Activated B cell treated with CpG ODN at 0.5 μM for 24 hours (primary cell): ENCODE measurements around the gene LHX6. TPM values are rescaled to one million over a fixed set of nuclear protein-coding genes. Genes with fewer than 3 reads are reported as not detected.
A peak's percentile ranks its signal among the peaks of the same experiment; 100 is the strongest.

ENCODE experiments used
- ATAC-seq: fragments of 200-7000 bp; cut with Tn5 transposase; one replicate; pipeline ENCODE4 v1.10.0; 2021; ENCODE audit warnings: low read depth, mild to moderate bottlenecking, moderate library complexity
- CTCF ChIA-PET: fragments of 350-600 bp; sonication (Branson Sonifier 250); formaldehyde crosslinking; loops from one replicate; lab custom pipeline; 2021; ENCODE audit warnings: antibody characterized with exemption; lab: Charles Lee
- POLR2A ChIA-PET: fragments of 350-600 bp; sonication (Branson Sonifier 250); formaldehyde crosslinking; loops from one replicate; lab custom pipeline; 2021; ENCODE audit warnings: antibody characterized with exemption; lab: Charles Lee
- DNase-seq: peaks from one replicate; pipeline ENCODE4 v3.0.0; 2022
- H3K27ac Mint-ChIP-seq: one replicate; pipeline ENCODE4 v1.8.0; 2020; ENCODE audit warnings: mixed read lengths
- H3K27me3 Mint-ChIP-seq: one replicate; pipeline ENCODE4 v1.8.0; 2021; ENCODE audit warnings: mixed read lengths
- H3K36me3 Mint-ChIP-seq: one replicate; pipeline ENCODE4 v1.8.0; 2021; ENCODE audit warnings: low read depth, mixed read lengths
- H3K4me1 Mint-ChIP-seq: one replicate; pipeline ENCODE4 v1.8.0; 2021; ENCODE audit warnings: mixed read lengths
- H3K4me3 Mint-ChIP-seq: one replicate; pipeline ENCODE4 v1.8.0; 2020; ENCODE audit warnings: mild to moderate bottlenecking, mixed read lengths
- H3K9me3 Mint-ChIP-seq: one replicate; pipeline ENCODE4 v1.8.0; 2020; ENCODE audit warnings: mixed read lengths
- CTCF ChIP-seq: fragments of 200-600 bp; IDR thresholded peaks from one replicate; pipeline ENCODE4 v1.8.0; 2022; ENCODE audit warnings: antibody characterized with exemption, mild to moderate bottlenecking
- intact Hi-C: fragments of 100-400 bp; cut with micrococcal nuclease; formaldehyde crosslinking; loops from one replicate; pipeline ENCODE4 v1.15.1; 2024
- total RNA-seq: library from RNA; stranded (reverse); gene quantifications from 2 replicates; pipeline ENCODE4 v1.2.3, GENCODE V29; 2022

LHX6 gene
- total RNA-seq, 1 donor from 2014 or later: not detected

GRCh38 chr9:122172131-122172530, 56.6 kb downstream of the LHX6 start:
- POLR2A ChIA-PET: no interaction called here
- Mint-ChIP-seq H3K27me3 (peaks cover 37% of the 10 kb centered on the region), H3K4me3 (no peak overlapping the region), H3K36me3 (no peaks in the 10 kb centered on the region), H3K4me1 (no peaks in the 10 kb centered on the region), H3K27ac (no peak overlapping the region), H3K9me3 (no peaks in the 10 kb centered on the region)
- CTCF ChIA-PET: no interaction called here
- no peak for TF ChIP-seq CTCF
- intact Hi-C loops: no loop called here
- no peak for ATAC-seq
- DNase-seq: no peak

- POLR2A ChIA-PET: interaction anchor here (0.5 kb wide), 1 partner anchor 694 kb away, joined by 3 read pairs; no protein-coding TSS in a partner anchor
- peaks cover 41% of the 10 kb centered on the region for H3K27me3 Mint-ChIP-seq
These were observed 60.4 kb downstream of the LHX6 start for GRCh38 chr9:122168356-122168755.

GRCh38 chr9:122164286-122164685, 64.5 kb downstream of the LHX6 start:
- Mint-ChIP-seq H3K36me3 (peaks cover 4% of the 10 kb centered on the region), H3K4me3 (no peak overlapping the region), H3K27me3 (peaks cover 50% of the 10 kb centered on the region), H3K27ac (no peak overlapping the region), H3K9me3 (peaks cover 8% of the 10 kb centered on the region), H3K4me1 (peaks cover 8% of the 10 kb centered on the region)
- POLR2A ChIA-PET: no interaction called here
- no peak for TF ChIP-seq CTCF
- DNase-seq (no peak), ATAC-seq (no peak)
- CTCF ChIA-PET: no interaction called here
- intact Hi-C loops: loop anchor here (5.0 kb wide), 1 partner anchor 48 kb away; no protein-coding TSS in a partner anchor

More at GRCh38 chr9:122168356-122168755, 60.4 kb downstream of the LHX6 start:
- Mint-ChIP-seq H3K27ac (no peak overlapping the region), H3K4me1 (no peaks in the 10 kb centered on the region), H3K36me3 (no peaks in the 10 kb centered on the region), H3K9me3 (no peaks in the 10 kb centered on the region), H3K4me3 (no peak overlapping the region)
- CTCF ChIA-PET: no interaction called here
- ATAC-seq (no peak), DNase-seq (no peak)
- TF ChIP-seq CTCF: no peak
- intact Hi-C loops: no loop called here

GRCh38 chr9:122162415-122162814, 66.3 kb downstream of the LHX6 start:
- Mint-ChIP-seq H3K9me3 (peaks cover 8% of the 10 kb centered on the region), H3K36me3 (peaks cover 6% of the 10 kb centered on the region), H3K27ac (no peak overlapping the region), H3K27me3 (peaks cover 41% of the 10 kb centered on the region), H3K4me3 (no peak overlapping the region), H3K4me1 (peaks cover 19% of the 10 kb centered on the region)
- no peak for ATAC-seq
- TF ChIP-seq CTCF: no peak
- CTCF ChIA-PET: no interaction called here
- POLR2A ChIA-PET: no interaction called here
- intact Hi-C loops: loop anchor here (5.0 kb wide), 1 partner anchor 50 kb away; no protein-coding TSS in a partner anchor
- DNase-seq: no peak

GRCh38 chr9:122159925-122160246, 68.9 kb downstream of the LHX6 start:
- Mint-ChIP-seq H3K4me1 (peaks cover 31% of the 10 kb centered on the region), H3K36me3 (peaks cover 6% of the 10 kb centered on the region), H3K27ac (peak overlapping the region; percentile 94), H3K4me3 (peak overlapping the region; percentile 98), H3K27me3 (peaks cover 29% of the 10 kb centered on the region), H3K9me3 (peaks cover 8% of the 10 kb centered on the region)
- ATAC-seq (no peak), DNase-seq (no peak)
- intact Hi-C loops: loop anchor here (1.0 to 5.0 kb wide), 4 partner anchors 52 to 1772 kb away; partner anchors contain the start of genes DENND1A, MRRF, RBM18 and TTLL11
- ChIA-PET POLR2A (interaction anchor here (1.3 kb wide), 2 partner anchors 14 to 105 kb away, joined by 3 to 8 read pairs; partner anchors contain the start of genes MRRF and RBM18), CTCF (interaction anchor here (1.1 kb wide), 1 partner anchor 61 kb away, joined by 3 read pairs; no protein-coding TSS in a partner anchor)
- no peak for TF ChIP-seq CTCF
